GM18951 (cell line): Measurements from ENCODE around the gene CUL9.

Experiments
- POLR2A ChIP-seq: IDR thresholded peaks from 4 replicates; pipeline ENCODE4 v1.6.1; 2011; ENCODE audit warnings: mild to moderate bottlenecking; ENCODE audit not compliant: insufficient read length, insufficient read depth; ENCODE audit errors: extremely low read depth
- in situ Hi-C: fragments of 300-500 bp; cut with MboI; formaldehyde crosslinking; loops from one replicate; pipeline ENCODE4 v1.12.0; 2022; ENCODE audit warnings: low sequenced_read_pairs, mixed read lengths, inconsistent platforms; ENCODE audit not compliant: unreplicated experiment

Gene CUL9

GRCh38 chr6:43196337-43196736 lies 14.3 kb downstream of the CUL9 start:
- no peak for TF ChIP-seq POLR2A
- in situ Hi-C loops = no loop called here

- no peak for TF ChIP-seq POLR2A
- in situ Hi-C loops = no loop called here
Observed at GRCh38 chr6:43199912-43200311, 17.9 kb downstream of the CUL9 start.

- in situ Hi-C loops = no loop called here
- TF ChIP-seq POLR2A = no peak
Observed at GRCh38 chr6:43200541-43200940, 18.5 kb downstream of the CUL9 start.

- in situ Hi-C loops = no loop called here
- no peak for TF ChIP-seq POLR2A
Observed at GRCh38 chr6:43202451-43202850, 20.5 kb downstream of the CUL9 start.

- TF ChIP-seq POLR2A = no peak
- in situ Hi-C loops = no loop called here
Observed at GRCh38 chr6:43203029-43203717, 21.2 kb downstream of the CUL9 start.

- no peak for TF ChIP-seq POLR2A
- in situ Hi-C loops = no loop called here
Observed at GRCh38 chr6:43203718-43204095, 21.7 kb downstream of the CUL9 start.

GRCh38 chr6:43204271-43205105 lies 22.5 kb downstream of the CUL9 start:
- no peak for TF ChIP-seq POLR2A
- in situ Hi-C loops = no loop called here

- TF ChIP-seq POLR2A = no peak
- in situ Hi-C loops = no loop called here
Observed at GRCh38 chr6:43205849-43206248, 23.9 kb downstream of the CUL9 start.

GRCh38 chr6:43207286-43207685 lies 25.3 kb downstream of the CUL9 start:
- in situ Hi-C loops = no loop called here
- no peak for TF ChIP-seq POLR2A

GRCh38 chr6:43211955-43212354 lies 30.0 kb downstream of the CUL9 start:
- TF ChIP-seq POLR2A = no peak
- in situ Hi-C loops = no loop called here

GRCh38 chr6:43213431-43213830 lies 31.4 kb downstream of the CUL9 start:
- in situ Hi-C loops = no loop called here
- no peak for TF ChIP-seq POLR2A

GRCh38 chr6:43215066-43215465 lies 33.1 kb downstream of the CUL9 start:
- TF ChIP-seq POLR2A = no peak

GRCh38 chr6:43216200-43216599 lies 34.2 kb downstream of the CUL9 start:
- no peak for TF ChIP-seq POLR2A

More at GRCh38 chr6:43215066-43215465, 33.1 kb downstream of the CUL9 start:
- in situ Hi-C loops = no loop called here

GRCh38 chr6:43217351-43217750 lies 35.4 kb downstream of the CUL9 start:
- in situ Hi-C loops = no loop called here
- TF ChIP-seq POLR2A = no peak

More at GRCh38 chr6:43216200-43216599, 34.2 kb downstream of the CUL9 start:
- in situ Hi-C loops = no loop called here
